HG03045 (cell line): Measurements from ENCODE around the gene SLC7A1.

Experiments used
- ATAC-seq: cut with Tn5 transposase; IDR thresholded peaks from one replicate; pipeline ENCODE4 v1.9.1; 2021; ENCODE audit warnings: mild to moderate bottlenecking, moderate library complexity; ENCODE audit not compliant: unreplicated experiment

SLC7A1 gene

GRCh38 chr13:29471551-29471950 lies 123.9 kb downstream of the SLC7A1 start:
- ATAC-seq, result no peak

DNA sequence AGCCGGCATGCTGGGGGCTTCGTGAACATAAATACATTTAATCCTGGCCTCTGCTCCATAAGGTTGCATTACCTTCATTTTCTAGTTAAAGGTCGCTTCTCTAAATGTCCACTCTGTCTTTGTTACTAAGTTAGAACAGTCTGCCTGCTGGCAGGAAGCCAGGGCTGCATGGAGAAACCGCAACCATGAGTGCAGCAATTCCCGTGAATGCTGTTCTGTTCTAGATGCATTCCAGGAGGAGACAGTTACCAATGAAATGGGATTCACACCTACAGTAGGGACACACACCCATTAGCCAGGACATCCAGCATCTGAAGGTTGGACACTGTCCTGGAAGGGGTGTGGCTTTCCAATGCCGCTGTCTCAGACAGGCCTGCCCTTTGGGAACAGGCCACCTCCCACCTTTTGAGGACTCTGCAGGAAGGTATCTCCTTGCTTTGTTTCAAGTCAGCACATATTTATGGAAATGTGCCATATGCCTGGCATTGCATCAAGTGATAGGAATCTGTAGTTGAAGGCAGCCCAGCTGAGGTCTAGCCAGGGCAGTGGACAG lies 129.7 kb downstream of the SLC7A1 start:
- no peak for ATAC-seq

DNA sequence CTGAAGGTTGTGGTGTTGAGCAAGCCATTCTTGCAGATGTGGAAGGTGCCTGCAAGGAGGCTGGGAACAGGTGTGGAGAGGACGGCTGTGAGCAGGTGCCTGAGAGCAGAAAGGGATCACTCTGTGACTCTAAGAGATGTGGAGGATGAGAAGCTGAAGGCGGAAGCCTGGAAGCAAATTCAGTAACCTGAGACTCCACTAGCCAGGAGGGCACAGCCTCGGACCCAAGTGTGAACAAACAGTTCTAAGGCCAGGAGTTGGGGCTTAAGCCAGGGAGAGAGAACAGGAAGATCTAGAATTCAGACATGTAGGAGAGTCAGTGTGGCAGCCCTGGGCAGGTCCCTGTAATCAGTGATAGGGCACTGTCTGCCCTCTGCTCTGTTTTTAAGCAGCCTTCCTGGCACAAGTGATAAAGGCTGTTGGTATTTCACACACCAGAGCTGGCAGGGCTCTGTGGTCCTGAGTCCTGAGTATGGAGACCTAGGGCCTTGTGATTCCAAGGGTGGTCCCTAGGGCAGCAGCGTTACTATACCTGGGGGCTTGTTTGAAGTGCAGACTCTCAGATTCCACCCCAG lies 131.3 kb downstream of the SLC7A1 start:
- ATAC-seq, result no peak

DNA sequence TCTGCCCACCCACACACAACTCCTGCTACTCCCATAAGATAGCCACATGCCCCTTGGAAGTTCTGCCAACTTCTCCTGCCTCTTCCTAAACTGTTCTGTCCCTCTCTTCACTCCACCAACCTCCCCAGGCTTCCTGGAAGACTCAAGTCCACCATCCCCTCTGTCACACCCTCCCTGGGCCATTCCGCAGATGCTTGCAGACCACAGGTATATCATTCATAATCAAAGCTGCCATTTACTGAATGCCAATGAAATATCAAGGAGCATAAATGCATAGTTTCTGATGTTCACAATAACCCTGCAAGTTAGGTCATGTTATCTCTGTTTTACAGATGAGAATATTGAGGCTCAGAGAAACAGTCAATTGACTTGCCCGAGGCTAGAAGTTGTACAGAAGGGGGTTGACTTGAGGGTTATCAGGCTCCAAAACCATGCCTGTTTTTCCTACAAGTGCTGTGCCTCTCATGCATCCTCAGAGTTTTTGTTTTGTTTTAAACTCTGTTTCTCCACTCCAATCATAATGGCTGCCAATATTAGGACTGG lies 135.6 kb downstream of the SLC7A1 start:
- ATAC-seq, result no peak
